Astrocyte (in vitro differentiated cells and primary cell): ENCODE results near the gene AKAP1.

ENCODE experiments used
- EZH2 ChIP-seq: IDR thresholded peaks from 2 replicates; pipeline ENCODE4 v1.6.1; 2012; ENCODE audit warnings: mild to moderate bottlenecking, low read length, inconsistent platforms; ENCODE audit not compliant: insufficient read depth
- TF ChIP-seq, protein P1 (sequence below): IDR thresholded peaks from 2 replicates; pipeline ENCODE4 v1.5.1; 2011; ENCODE audit warnings: low read depth, mild to moderate bottlenecking, inconsistent platforms, low read length, moderate library complexity; ENCODE audit not compliant: insufficient read depth

GRCh38 chr17:57086069-57086930 lies 1.3 kb downstream of the AKAP1 start:
- no peak for TF ChIP-seq EZH2
- TF ChIP-seq, protein P1, sequence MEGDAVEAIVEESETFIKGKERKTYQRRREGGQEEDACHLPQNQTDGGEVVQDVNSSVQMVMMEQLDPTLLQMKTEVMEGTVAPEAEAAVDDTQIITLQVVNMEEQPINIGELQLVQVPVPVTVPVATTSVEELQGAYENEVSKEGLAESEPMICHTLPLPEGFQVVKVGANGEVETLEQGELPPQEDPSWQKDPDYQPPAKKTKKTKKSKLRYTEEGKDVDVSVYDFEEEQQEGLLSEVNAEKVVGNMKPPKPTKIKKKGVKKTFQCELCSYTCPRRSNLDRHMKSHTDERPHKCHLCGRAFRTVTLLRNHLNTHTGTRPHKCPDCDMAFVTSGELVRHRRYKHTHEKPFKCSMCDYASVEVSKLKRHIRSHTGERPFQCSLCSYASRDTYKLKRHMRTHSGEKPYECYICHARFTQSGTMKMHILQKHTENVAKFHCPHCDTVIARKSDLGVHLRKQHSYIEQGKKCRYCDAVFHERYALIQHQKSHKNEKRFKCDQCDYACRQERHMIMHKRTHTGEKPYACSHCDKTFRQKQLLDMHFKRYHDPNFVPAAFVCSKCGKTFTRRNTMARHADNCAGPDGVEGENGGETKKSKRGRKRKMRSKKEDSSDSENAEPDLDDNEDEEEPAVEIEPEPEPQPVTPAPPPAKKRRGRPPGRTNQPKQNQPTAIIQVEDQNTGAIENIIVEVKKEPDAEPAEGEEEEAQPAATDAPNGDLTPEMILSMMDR = no peak
